ACC112 (cell line): ENCODE measurements around the gene RBAK.
"Not testable (repeated sequence)": the region's sequence is repeated elsewhere in the genome, so short reads cannot be mapped to it uniquely, and the experiment has no call there.

Source experiments
- H2AFZ ChIP-seq: fragments of 200-600 bp; sonication (generic); one replicate; pipeline ENCODE4 v1.6.0; 2017; ENCODE audit warnings: antibody characterized with exemption, low read length; ENCODE audit not compliant: unreplicated experiment
- H3K27ac ChIP-seq: fragments of 200-600 bp; sonication (generic); 2 replicates; pipeline ENCODE4 v1.5.1; 2014; ENCODE audit warnings: low read depth, mild to moderate bottlenecking, antibody characterized with exemption, low read length, moderate library complexity
- H3K27me3 ChIP-seq: fragments of 200-600 bp; sonication (generic); 2 replicates; pipeline ENCODE4 v1.6.1; 2014; ENCODE audit warnings: mild to moderate bottlenecking, antibody characterized with exemption, low read length, moderate library complexity, mixed read lengths; ENCODE audit not compliant: insufficient read depth
- H3K36me3 ChIP-seq: fragments of 200-600 bp; sonication (generic); 2 replicates; pipeline ENCODE4 v1.6.1; 2016; ENCODE audit warnings: mild to moderate bottlenecking, antibody characterized with exemption, low read length, moderate library complexity, mixed read lengths; ENCODE audit not compliant: insufficient read depth
- H3K4me1 ChIP-seq: fragments of 200-600 bp; sonication (generic); one replicate; pipeline ENCODE4 v1.6.1; 2016; ENCODE audit warnings: low read length, mixed read lengths; ENCODE audit not compliant: insufficient read depth, unreplicated experiment, control insufficient read depth
- H3K4me3 ChIP-seq: fragments of 200-600 bp; sonication (generic); 2 replicates; pipeline ENCODE4 v1.5.1; 2014; ENCODE audit warnings: mild to moderate bottlenecking, low read depth, low read length
- H3K79me2 ChIP-seq: fragments of 200-600 bp; sonication (generic); one replicate; pipeline ENCODE4 v1.6.0; 2016; ENCODE audit warnings: low read length; ENCODE audit not compliant: control insufficient read depth, unreplicated experiment, insufficient read depth

Gene RBAK

DNA sequence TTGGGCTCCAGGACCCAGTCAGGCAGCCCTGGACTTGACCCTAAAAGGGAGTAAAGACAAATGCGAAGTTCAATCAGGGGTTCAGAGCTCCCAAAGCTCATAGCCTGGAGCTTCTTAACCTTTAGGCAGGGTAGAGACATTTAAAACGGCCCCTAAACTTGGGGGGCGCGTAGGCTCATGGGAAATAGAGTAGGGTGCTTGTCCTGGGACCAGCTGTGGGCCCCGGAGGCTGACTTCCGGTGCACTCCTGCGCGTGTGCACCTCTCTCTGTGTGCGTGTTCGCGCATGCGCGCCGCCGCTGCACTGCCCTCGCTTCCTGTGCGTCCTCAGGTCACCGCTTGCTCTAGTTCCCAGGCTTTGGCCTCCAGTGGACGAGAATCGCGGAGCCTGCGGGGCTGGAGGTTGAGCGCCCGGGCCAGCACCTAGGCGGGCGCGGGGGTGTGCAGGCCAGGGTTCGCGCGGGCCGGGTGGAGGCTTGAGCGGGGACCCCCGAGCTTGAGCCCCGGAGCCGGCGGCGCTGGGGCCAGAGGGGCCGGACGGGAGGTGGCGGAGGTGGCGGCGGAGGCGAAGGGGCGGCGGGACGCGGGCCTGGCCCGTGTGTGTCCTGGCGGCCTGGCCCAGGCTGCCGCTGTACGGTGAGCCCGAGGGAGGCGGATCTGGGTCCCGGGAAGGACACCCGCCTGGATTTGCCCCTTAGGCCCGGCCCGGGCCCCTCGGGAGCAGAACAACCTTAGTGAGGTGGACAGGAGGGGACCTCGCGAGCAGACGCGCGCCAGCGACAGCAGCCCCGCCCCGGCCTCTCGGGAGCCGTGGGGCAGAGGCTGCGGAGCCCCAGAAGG lies at the start of gene RBAK:
Gene RBAK (plus strand): TSS at position 303 of the 839 bp plus-strand sequence. CDS start 2,217 bp downstream, outside the sequence.
- H3K4me1 ChIP-seq: peaks cover 7% of the 10 kb centered on the region
- H3K27ac ChIP-seq: peak within 1 kb of the TSS; percentile 72
- H3K36me3 ChIP-seq: peaks cover 13% of the 10 kb centered on the region
- peaks cover 14% of the 10 kb centered on the region for H3K79me2 ChIP-seq
- peak within 1 kb of the TSS; percentile 100 for H2AFZ ChIP-seq
- peak within 1 kb of the TSS; percentile 89 for H3K4me3 ChIP-seq
- no peaks in the 10 kb centered on the region for H3K27me3 ChIP-seq

DNA sequence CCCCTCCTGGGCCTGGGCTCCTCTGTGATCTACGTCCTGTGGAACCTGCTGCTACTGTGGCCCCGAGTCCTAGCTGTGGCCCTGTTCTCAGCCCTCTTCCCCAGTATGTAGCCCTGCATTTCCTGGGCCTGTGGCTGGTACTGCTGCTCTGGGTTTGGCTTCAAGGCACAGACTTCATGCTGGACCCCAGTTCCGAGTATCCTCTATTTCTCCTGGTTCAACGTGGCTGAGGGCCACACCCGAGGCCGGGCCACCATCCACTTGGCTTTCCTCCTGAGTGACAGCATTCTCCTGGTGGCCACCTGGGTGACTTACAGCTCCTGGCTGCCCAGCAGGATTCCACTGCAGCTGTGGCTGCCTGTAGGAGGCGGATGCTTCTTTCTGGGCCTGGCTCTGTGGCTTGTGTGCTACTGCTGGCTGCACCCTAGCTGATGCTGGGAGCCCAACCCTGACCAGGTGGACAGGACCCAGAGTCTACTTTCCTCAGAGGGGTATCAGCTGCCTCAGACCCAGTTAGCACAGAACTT lies 48.9 kb upstream of the RBAK start:
- Histone ChIP-seq H3K36me3 (peaks cover 5% of the 10 kb centered on the region; the same call in 1 of the 2 replicates), H3K4me1 (no peaks in the 10 kb centered on the region), H3K27me3 (no peaks in the 10 kb centered on the region)

DNA sequence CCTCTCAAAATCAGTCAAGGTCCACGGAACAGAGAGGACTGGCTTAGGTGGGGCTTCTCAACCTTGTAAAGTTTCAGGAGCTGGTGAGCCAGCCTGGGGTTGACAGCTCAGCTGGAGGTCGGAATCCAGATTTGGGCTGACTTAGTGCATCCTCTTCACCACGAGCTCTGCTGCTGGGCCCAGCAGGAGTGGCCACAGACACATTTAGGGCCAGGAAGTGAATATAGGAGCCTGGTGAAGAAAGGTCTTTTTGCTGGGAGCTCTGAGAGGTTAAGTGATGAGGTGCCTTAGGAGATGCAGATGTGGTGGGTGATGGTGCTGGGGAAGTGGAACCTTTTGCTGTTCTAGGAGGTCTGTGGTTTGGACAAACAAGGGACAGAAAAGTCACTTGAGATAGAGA lies 47.4 kb upstream of the RBAK start:
- no peak overlapping the region for H3K4me3 ChIP-seq
- H2AFZ ChIP-seq: no peak overlapping the region
- no peaks in the 10 kb centered on the region for H3K4me1 ChIP-seq
- peaks cover 5% of the 10 kb centered on the region; the same call in 1 of the 2 replicates for H3K36me3 ChIP-seq
- H3K27me3 ChIP-seq: no peaks in the 10 kb centered on the region
- H3K27ac ChIP-seq: no peak overlapping the region
- peaks cover 2% of the 10 kb centered on the region for H3K79me2 ChIP-seq

More for the DNA sequence above, 48.9 kb upstream of the RBAK start:
- no peak overlapping the region for H2AFZ ChIP-seq
- no peak overlapping the region for H3K27ac ChIP-seq
- H3K79me2 ChIP-seq: peaks cover 2% of the 10 kb centered on the region
- H3K4me3 ChIP-seq: no peak overlapping the region

DNA sequence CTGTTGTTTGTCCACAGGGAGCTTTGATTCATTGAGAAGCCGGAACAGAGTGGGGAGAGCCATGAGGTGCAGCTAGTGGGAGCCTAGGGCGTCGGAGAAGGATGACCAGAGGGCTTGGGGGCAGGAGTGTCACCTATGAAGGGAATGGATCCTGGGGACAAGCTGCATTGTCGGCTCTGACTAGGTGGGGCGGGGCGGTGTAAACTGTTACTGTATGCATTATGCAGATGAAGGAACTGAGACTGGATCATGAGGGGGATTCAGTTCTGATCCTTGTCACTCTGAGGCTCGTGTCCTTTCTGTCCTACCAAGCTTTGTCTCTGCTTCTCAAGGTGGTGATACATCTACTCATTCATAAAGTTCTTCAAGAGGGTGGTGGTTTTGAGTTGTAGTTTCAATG lies 46.8 kb upstream of the RBAK start:
- H3K4me3 ChIP-seq: no peak overlapping the region
- H3K36me3 ChIP-seq: peaks cover 5% of the 10 kb centered on the region; the same call in 1 of the 2 replicates
- H2AFZ ChIP-seq: no peak overlapping the region
- no peaks in the 10 kb centered on the region for H3K4me1 ChIP-seq
- H3K27me3 ChIP-seq: no peaks in the 10 kb centered on the region
- H3K79me2 ChIP-seq: peaks cover 2% of the 10 kb centered on the region
- no peak overlapping the region for H3K27ac ChIP-seq

DNA sequence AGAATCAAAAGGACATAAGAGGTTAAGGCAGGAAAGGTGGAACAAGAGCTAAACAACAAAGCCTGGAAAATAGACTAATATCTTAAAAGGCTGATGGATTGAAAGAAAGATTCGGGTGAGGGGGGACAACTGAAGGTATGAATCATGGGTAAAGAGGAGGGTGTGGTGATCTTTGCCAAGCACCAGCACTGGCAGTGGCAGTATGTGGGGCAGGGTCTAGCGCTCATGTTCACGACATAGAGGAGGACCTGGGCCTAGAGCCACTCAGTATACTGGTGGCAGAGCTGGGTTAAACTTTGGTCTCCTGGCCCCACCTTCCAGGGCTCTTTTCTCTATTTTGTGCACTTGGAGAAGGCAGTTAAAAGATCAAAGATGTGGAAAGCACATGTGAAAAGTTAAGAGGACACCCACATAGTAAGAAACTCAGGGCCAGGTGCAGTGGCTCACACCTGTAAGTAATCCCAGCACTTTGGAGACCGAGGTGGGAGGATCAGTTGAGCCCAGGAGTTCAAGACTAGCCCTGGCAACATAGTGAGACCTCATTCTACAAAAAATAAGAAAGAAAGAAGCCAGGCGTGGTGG lies 46.2 kb upstream of the RBAK start:
- H3K27me3 ChIP-seq: no peaks in the 10 kb centered on the region
- no peak overlapping the region for H3K27ac ChIP-seq
- peaks cover 2% of the 10 kb centered on the region for H3K79me2 ChIP-seq
- no peak overlapping the region for H2AFZ ChIP-seq
- H3K4me3 ChIP-seq: no peak overlapping the region
- no peaks in the 10 kb centered on the region for H3K4me1 ChIP-seq
- H3K36me3 ChIP-seq: peaks cover 5% of the 10 kb centered on the region; the same call in 1 of the 2 replicates

DNA sequence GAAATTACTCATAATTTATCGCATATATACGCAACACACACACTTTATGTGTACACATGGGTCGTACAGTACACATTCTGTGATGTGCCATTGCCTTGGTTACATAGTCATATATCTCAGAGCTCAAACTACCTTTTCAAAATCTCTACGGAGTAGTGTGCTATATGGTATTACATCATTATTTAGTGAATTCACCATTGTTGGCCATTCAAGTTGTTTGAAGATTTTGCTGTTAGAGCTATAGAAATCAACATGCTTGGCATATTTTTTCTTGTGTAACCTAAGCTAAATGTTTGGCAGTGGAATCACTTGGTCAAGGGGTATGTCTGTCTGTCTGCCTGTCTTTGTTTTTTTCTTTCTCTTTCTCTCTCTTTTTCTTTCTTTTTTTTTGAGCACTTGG lies 44.7 kb upstream of the RBAK start:
- Histone ChIP-seq H2AFZ (no peak overlapping the region), H3K4me3 (no peak overlapping the region), H3K36me3 (peaks cover 10% of the 10 kb centered on the region; the same call in 1 of the 2 replicates), H3K79me2 (peaks cover 2% of the 10 kb centered on the region), H3K4me1 (no peaks in the 10 kb centered on the region), H3K27me3 (no peaks in the 10 kb centered on the region), H3K27ac (no peak overlapping the region)

DNA sequence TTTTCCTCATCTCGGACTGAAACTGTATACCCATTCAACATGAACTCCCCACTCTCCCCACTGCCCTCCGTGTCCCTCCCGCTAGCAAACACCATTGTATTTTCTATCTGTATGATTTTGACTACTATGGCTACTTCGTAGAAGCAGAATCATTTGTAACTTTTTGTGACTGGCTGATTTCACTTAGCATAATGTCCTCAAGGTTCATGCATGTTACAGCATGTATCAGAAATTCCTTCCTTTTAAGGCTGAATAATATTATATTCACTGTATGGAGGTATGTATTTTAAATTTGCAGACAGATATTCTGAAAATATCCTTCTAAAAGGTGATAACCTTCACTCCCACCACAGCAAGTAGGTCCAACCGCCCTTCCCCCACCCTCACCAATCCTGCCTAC lies 43.7 kb upstream of the RBAK start:
- Histone ChIP-seq H3K4me3 (no peak overlapping the region), H3K27me3 (no peaks in the 10 kb centered on the region), H3K4me1 (no peaks in the 10 kb centered on the region), H3K27ac (no peak overlapping the region), H2AFZ (no peak overlapping the region), H3K79me2 (peaks cover under 1% of the 10 kb centered on the region), H3K36me3 (peaks cover 7% of the 10 kb centered on the region; the same call in 1 of the 2 replicates)

DNA sequence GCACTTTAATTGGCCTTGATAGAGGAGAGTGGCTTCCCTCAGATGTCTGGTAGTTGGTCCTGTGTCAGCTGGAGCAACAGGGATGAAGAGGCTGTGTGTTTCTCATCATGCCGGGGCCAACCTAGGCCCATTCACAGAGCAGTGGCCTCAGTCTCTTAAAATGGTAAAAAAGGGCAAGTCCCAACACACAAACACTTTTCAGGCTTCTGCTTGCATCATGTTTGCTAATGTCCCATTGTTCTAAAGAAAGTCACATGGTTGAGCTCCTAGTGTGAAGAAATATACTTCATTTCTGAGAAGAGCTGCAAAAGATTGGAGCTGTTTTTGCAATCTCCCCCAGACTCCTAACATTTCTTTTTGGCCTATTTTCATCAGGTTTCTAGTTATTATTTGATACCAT lies 40.6 kb upstream of the RBAK start:
- Histone ChIP-seq H3K79me2 (no peaks in the 10 kb centered on the region), H3K36me3 (peaks cover 13% of the 10 kb centered on the region; the same call in 1 of the 2 replicates), H2AFZ (no peak overlapping the region), H3K27me3 (no peaks in the 10 kb centered on the region), H3K4me1 (no peaks in the 10 kb centered on the region), H3K27ac (no peak overlapping the region), H3K4me3 (no peak overlapping the region)

DNA sequence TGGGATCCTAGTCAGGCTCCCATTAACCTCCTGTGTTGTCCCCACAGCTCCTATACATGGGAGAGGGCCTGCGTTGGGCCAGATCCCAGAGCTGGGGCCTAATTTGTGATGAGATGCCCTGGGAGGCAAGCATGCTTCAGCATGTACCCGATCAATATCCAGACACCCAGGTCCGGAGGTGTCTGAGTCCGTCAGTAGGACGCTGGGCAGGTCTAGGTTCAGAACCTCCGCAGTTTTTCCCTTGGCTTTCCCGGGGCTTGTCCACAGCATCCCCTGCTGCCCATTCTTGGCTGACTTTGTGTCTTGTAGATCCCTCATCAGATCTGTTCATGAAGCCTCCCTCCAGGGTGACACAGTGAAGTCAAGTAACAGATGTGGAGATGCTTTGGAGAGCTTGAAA lies 32.7 kb upstream of the RBAK start:
- no peaks in the 10 kb centered on the region for H3K4me1 ChIP-seq
- H3K79me2 ChIP-seq: no peaks in the 10 kb centered on the region
- 0 out of 2 replicates have a peak, but pooled peaks cover 5% of the 10 kb centered on the region for H3K36me3 ChIP-seq
- H3K4me3 ChIP-seq: no peak overlapping the region
- H2AFZ ChIP-seq: no peak overlapping the region
- H3K27ac ChIP-seq: no peak overlapping the region
- H3K27me3 ChIP-seq: no peaks in the 10 kb centered on the region

DNA sequence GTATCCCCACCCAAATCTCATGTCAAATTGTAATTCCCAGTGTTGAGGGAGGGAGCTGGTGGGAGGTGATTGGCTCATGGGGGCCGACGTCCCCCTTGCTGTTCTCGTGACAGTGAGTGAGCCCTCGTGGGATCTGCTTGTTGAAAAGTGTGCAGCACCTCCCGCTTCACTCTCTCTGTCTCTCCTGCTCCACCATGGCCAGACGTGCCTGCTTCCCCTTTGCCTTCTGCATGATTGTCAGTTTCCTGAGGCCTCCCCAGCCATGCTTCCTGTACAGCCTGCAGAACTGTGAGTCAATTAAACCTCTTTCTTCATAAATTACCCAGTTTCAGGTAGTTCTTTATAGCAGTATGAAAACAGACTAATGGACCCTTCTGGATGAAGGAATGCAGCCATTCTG lies 29.7 kb upstream of the RBAK start:
- not testable (repeated sequence) for H2AFZ ChIP-seq, H3K27me3 ChIP-seq

More for the DNA sequence above, 29.7 kb upstream of the RBAK start:
- not testable (repeated sequence) for H3K4me3 ChIP-seq, H3K27ac ChIP-seq, H3K4me1 ChIP-seq, H3K36me3 ChIP-seq, H3K79me2 ChIP-seq
